HEK293T (cell line): ENCODE data around the gene CTNS.

Experiments
- CTBP1 ChIP-seq: fragments of 450-650 bp; IDR thresholded peaks from 2 replicates; pipeline ENCODE4 v1.6.1; 2016; ENCODE audit warnings: borderline replicate concordance
- ELF4 ChIP-seq: fragments of 450-650 bp; IDR thresholded peaks from 2 replicates; pipeline ENCODE4 v1.6.1; 2017; ENCODE audit warnings: antibody characterized with exemption
- FOXK2 ChIP-seq: fragments of 450-650 bp; IDR thresholded peaks from 2 replicates; pipeline ENCODE4 v1.6.1; 2016; ENCODE audit warnings: mild to moderate bottlenecking
- HDGF ChIP-seq: fragments of 450-650 bp; IDR thresholded peaks from 2 replicates; pipeline ENCODE4 v1.6.1; 2017; ENCODE audit warnings: antibody characterized with exemption, borderline replicate concordance
- NFRKB ChIP-seq: fragments of 450-650 bp; IDR thresholded peaks from 2 replicates; pipeline ENCODE4 v1.6.1; 2016; ENCODE audit warnings: mild to moderate bottlenecking, moderate library complexity
- SP1 ChIP-seq: fragments of 450-650 bp; IDR thresholded peaks from 2 replicates; pipeline ENCODE4 v1.6.1; 2017
- SUZ12 ChIP-seq: fragments of 450-650 bp; IDR thresholded peaks from 2 replicates; pipeline ENCODE4 v1.6.1; 2016; ENCODE audit warnings: mild to moderate bottlenecking

DNA sequence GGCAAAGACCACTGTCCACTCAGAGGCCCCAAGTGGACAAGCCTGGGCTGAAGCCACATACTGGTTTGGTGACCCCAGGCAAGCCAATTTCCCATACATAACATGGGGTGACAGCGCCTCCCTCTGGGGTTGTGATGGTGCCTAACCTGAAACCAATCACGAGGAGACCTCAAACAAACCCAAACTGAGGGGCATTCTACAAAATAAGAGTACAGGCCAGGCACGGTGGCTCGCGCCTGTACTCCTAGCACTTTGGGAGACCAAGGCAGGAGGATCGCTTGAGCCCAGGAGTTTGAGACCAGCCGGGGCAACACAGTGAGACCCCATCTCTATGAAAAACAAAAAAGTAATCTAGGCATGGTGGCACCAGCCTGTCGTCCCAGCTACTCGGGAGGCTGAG is 55.8 kb downstream of the CTNS start:
- TF ChIP-seq SP1 = no peak
- TF ChIP-seq FOXK2 = no peak
- no peak for TF ChIP-seq SUZ12
- TF ChIP-seq NFRKB = no peak
- no peak for TF ChIP-seq HDGF
- TF ChIP-seq ELF4 = no peak
- no peak for TF ChIP-seq CTBP1
